CD14-positive monocyte (primary cell): ENCODE measurements around the gene MARCHF9. TPM values are rescaled to one million over a fixed set of nuclear protein-coding genes. Genes with fewer than 3 reads are reported as not detected.

Source experiments
- DNase-seq, 3 donors: peaks; one replicate each; pipeline ENCODE4 v3.0.0-alpha.2; 2011 to 2022
- H2AFZ ChIP-seq: 2 replicates; pipeline ENCODE4 v1.6.0; 2012; ENCODE audit warnings: mild to moderate bottlenecking, low read depth, low read length, inconsistent platforms; ENCODE audit not compliant: insufficient read depth, poor library complexity, severe bottlenecking
- H3K27ac ChIP-seq, 2 donors: 1 replicate in 1 of 2; 2 replicates in 1 of 2; pipeline ENCODE4 v1.5.1; 2012 to 2013; ENCODE audit warnings: low read length in 2 of 2, control low read depth in 1 of 2, inconsistent platforms in 1 of 2, low read depth in 1 of 2, mild to moderate bottlenecking in 1 of 2
- H3K27me3 ChIP-seq, 2 donors: one replicate each; pipeline versions ENCODE4 v1.6.0 to v1.6.1; 2011 to 2013; ENCODE audit warnings: low read length in 2 of 2; ENCODE audit not compliant: control insufficient read depth in 2 of 2, insufficient read depth in 2 of 2
- H3K36me3 ChIP-seq, 2 donors: replicated peaks in 1 of 2; 1 replicate in 1 of 2; 2 replicates in 1 of 2; pipeline versions ENCODE4 v1.5.1 to v1.6.1; 2012 to 2013; ENCODE audit warnings: low read length in 2 of 2, control low read depth in 1 of 2, inconsistent platforms in 1 of 2, mild to moderate bottlenecking in 1 of 2; ENCODE audit not compliant: insufficient read depth in 2 of 2, control insufficient read depth in 1 of 2
- H3K4me1 ChIP-seq, 2 donors: 1 replicate in 1 of 2; 2 replicates in 1 of 2; pipeline versions ENCODE4 v1.5.1 to v1.6.1; 2012 to 2013; ENCODE audit warnings: low read length in 2 of 2, control low read depth in 1 of 2, inconsistent platforms in 1 of 2, mild to moderate bottlenecking in 1 of 2, moderate library complexity in 1 of 2; ENCODE audit not compliant: insufficient read depth in 2 of 2, control insufficient read depth in 1 of 2
- H3K4me2 ChIP-seq: replicated peaks from 2 replicates; pipeline ENCODE3; 2012; ENCODE audit warnings: low read length, moderate library complexity, mild to moderate bottlenecking; ENCODE audit not compliant: poor library complexity, severe bottlenecking; ENCODE audit errors: extremely low read depth
- H3K4me3 ChIP-seq, 3 experiments: fragments of 200-600 bp in 1 of 3; sonication (generic) in 1 of 3; replicated peaks in 1 of 3; 1 replicate in 2 of 3; 2 replicates in 1 of 3; pipeline ENCODE4 v1.5.1; 2011 to 2013; ENCODE audit warnings: low read length in 3 of 3, mild to moderate bottlenecking in 3 of 3, control low read depth in 2 of 3, low read depth in 2 of 3, inconsistent platforms in 1 of 3, moderate library complexity in 1 of 3
- H3K79me2 ChIP-seq: 2 replicates; pipeline ENCODE4 v1.6.0; 2012; ENCODE audit warnings: mild to moderate bottlenecking, control low read depth, inconsistent platforms, low read length, moderate library complexity; ENCODE audit not compliant: insufficient read depth
- H3K9ac ChIP-seq: 2 replicates; pipeline ENCODE4 v1.6.0; 2017; ENCODE audit warnings: low read length, mild to moderate bottlenecking; ENCODE audit not compliant: insufficient read depth, poor library complexity, severe bottlenecking
- H3K9me3 ChIP-seq, 2 donors: replicated peaks in 1 of 2; 1 replicate in 1 of 2; 2 replicates in 1 of 2; pipeline versions ENCODE4 v1.5.1 to v1.6.1; 2012 to 2013; ENCODE audit warnings: low read length in 2 of 2, control low read depth in 1 of 2; ENCODE audit not compliant: control insufficient read depth in 1 of 2, insufficient read depth in 1 of 2
- H4K20me1 ChIP-seq: 2 replicates; pipeline ENCODE4 v1.6.0; 2012; ENCODE audit warnings: mild to moderate bottlenecking, low read length, control low read depth, moderate library complexity; ENCODE audit not compliant: insufficient read depth
- H3K27ac Mint-ChIP-seq, 7 donors: one replicate each; pipeline ENCODE4 v1.8.0; 2020; ENCODE audit warnings: mild to moderate bottlenecking in 7 of 7, mixed read lengths in 7 of 7, moderate library complexity in 6 of 7, inconsistent platforms in 2 of 7
- H3K27me3 Mint-ChIP-seq, 3 donors: one replicate each; pipeline ENCODE4 v1.8.0; 2021 to 2022; ENCODE audit warnings: low read depth in 3 of 3, mild to moderate bottlenecking in 3 of 3, mixed read lengths in 3 of 3, moderate library complexity in 3 of 3, inconsistent platforms in 1 of 3
- H3K36me3 Mint-ChIP-seq, 2 donors: one replicate each; pipeline ENCODE4 v1.8.0; 2020; ENCODE audit warnings: mixed read lengths in 2 of 2, inconsistent platforms in 1 of 2, mild to moderate bottlenecking in 1 of 2
- H3K4me1 Mint-ChIP-seq: one replicate; pipeline ENCODE4 v1.8.0; 2020; ENCODE audit warnings: mild to moderate bottlenecking, mixed read lengths
- H3K4me3 Mint-ChIP-seq, 2 donors: one replicate each; pipeline ENCODE4 v1.8.0; 2020; ENCODE audit warnings: mild to moderate bottlenecking in 2 of 2, mixed read lengths in 2 of 2, moderate library complexity in 1 of 2
- H3K9me3 Mint-ChIP-seq, 7 donors: one replicate each; pipeline ENCODE4 v1.8.0; 2020 to 2022; ENCODE audit warnings: mixed read lengths in 7 of 7, mild to moderate bottlenecking in 6 of 7, moderate library complexity in 6 of 7, inconsistent platforms in 2 of 7
- CTCF ChIP-seq: fragments of 200-600 bp; IDR thresholded peaks from one replicate; pipeline ENCODE4 v1.8.0; 2022; ENCODE audit warnings: antibody characterized with exemption, mild to moderate bottlenecking
- WGBS: methylation state at CpG from one replicate; pipeline ENCODE4 v1.1.5; 2013; ENCODE audit warnings: missing lambda C conversion rate; ENCODE audit not compliant: insufficient coverage; 5-methylcytosine and 5-hydroxymethylcytosine counted together
- intact Hi-C, 2 donors: fragments of 100-400 bp; cut with micrococcal nuclease; formaldehyde crosslinking; loops; one replicate each; pipeline versions ENCODE4 v1.15.0 to v1.15.1; 2023
- polyA plus RNA-seq, 3 donors: library from polyadenylated mRNA; depleted of rRNA in 1 of 3; unstranded in 2 of 3; stranded (reverse) in 1 of 3; fragments of 300-500 nt in 2 of 3; fragments of >200 nt in 1 of 3; fragmentation: Illumina TruSeq in 2 of 3; gene quantifications; 1 replicate in 2 of 3; 2 replicates in 1 of 3; pipeline ENCODE4 v1.2.3, GENCODE V29; 2012 to 2021

MARCHF9 gene
- polyA plus RNA-seq, 3 donors = 0.14 to 9.5 (median 0.23) TPM

- Histone ChIP-seq H3K79me2 (peaks cover 27% of the 10 kb centered on the region), H3K9me3 (no peaks in the 10 kb centered on the region), H3K27ac (peak overlapping the region; percentile 79 to 82), H3K4me1 (peaks cover 27 to 32% of the 10 kb centered on the region in 2 donors), H3K9ac (peak overlapping the region; percentile 72), H3K4me3 (peak overlapping the region in 1 of 3 experiments; percentile 81), H3K27me3 (peaks cover 0 to 7% of the 10 kb centered on the region in 2 donors), H2AFZ (peak overlapping the region; percentile 92), H3K36me3 (peaks cover 14 to 39% of the 10 kb centered on the region in 2 donors), H4K20me1 (no peaks in the 10 kb centered on the region), H3K4me2 (peak overlapping the region; percentile 88)
- H3K4me3 Mint-ChIP-seq = peak overlapping the region; percentile 82 to 96
- H3K36me3 Mint-ChIP-seq = peaks cover 22 to 43% of the 10 kb centered on the region in 2 donors
- no peak for DNase-seq
- TF ChIP-seq CTCF = no peak
- H3K27me3 Mint-ChIP-seq = peaks cover 7 to 13% (median 7%) of the 10 kb centered on the region in 3 donors
- peak overlapping the region in 6 of 7 donors; percentile 84 to 92 (median 88) for H3K27ac Mint-ChIP-seq
- WGBS = 91% methylated on average over 10 of the region's 15 CpGs
- intact Hi-C loops = loop anchor here in 1 of 2 donors (10.0 kb wide), 1 partner anchor 206 kb away; the partner anchor contains the start of gene DCTN2
- no peaks in the 10 kb centered on the region for H3K9me3 Mint-ChIP-seq
- H3K4me1 Mint-ChIP-seq = peaks cover 37% of the 10 kb centered on the region
Observed at GRCh38 chr12:57750561-57751431, 4.1 kb upstream of the MARCHF9 start.

- intact Hi-C loops = loop anchor here in 1 of 2 donors (10.0 kb wide), 1 partner anchor 207 kb away; the partner anchor contains the start of gene DCTN2
- H3K4me3 Mint-ChIP-seq = peak overlapping the region; percentile 82 to 96
- TF ChIP-seq CTCF = no peak
- H3K9me3 Mint-ChIP-seq = no peaks in the 10 kb centered on the region
- WGBS = 18% methylated on average over 7 of the region's 8 CpGs
- peak overlapping the region; percentile 88 for H3K4me2 ChIP-seq
- H3K9ac ChIP-seq = peak overlapping the region; percentile 72
- peaks cover 27% of the 10 kb centered on the region for H3K79me2 ChIP-seq
- peaks cover 7 to 13% (median 7%) of the 10 kb centered on the region in 3 donors for H3K27me3 Mint-ChIP-seq
- H3K27ac ChIP-seq = peak overlapping the region; percentile 79 to 82
- peaks cover 14 to 38% of the 10 kb centered on the region in 2 donors for H3K36me3 ChIP-seq
- peaks cover 37% of the 10 kb centered on the region for H3K4me1 Mint-ChIP-seq
- H3K36me3 Mint-ChIP-seq = peaks cover 22 to 41% of the 10 kb centered on the region in 2 donors
- H3K4me3 ChIP-seq = peak overlapping the region; percentile 36 to 81 (median 68)
- H4K20me1 ChIP-seq = no peaks in the 10 kb centered on the region
- H3K27ac Mint-ChIP-seq = peak overlapping the region; percentile 84 to 95 (median 89)
- no peaks in the 10 kb centered on the region for H3K9me3 ChIP-seq
- no peak for DNase-seq
- H3K4me1 ChIP-seq = peaks cover 32 to 37% of the 10 kb centered on the region in 2 donors
- H3K27me3 ChIP-seq = peaks cover 0 to 7% of the 10 kb centered on the region in 2 donors
- H2AFZ ChIP-seq = peak overlapping the region; percentile 92
Observed at GRCh38 chr12:57751432-57751787, 3.5 kb upstream of the MARCHF9 start.
